Keratinocyte (primary cell): Measurements from ENCODE around the gene NCKAP5.

Experiments
- EZH2 ChIP-seq: IDR thresholded peaks from one replicate; pipeline ENCODE4 v1.6.1; 2012; ENCODE audit warnings: inconsistent platforms, mild to moderate bottlenecking, low read length, moderate library complexity
- TF ChIP-seq, protein P1 (sequence below), 3 experiments: IDR thresholded peaks in 1 of 3; conservative IDR thresholded peaks in 1 of 3; optimal IDR thresholded peaks in 1 of 3; 2 replicates in 2 of 3; 3 replicates in 1 of 3; pipeline versions ENCODE3 to v1.5.1; 2011; ENCODE audit warnings: low read length in 3 of 3, mild to moderate bottlenecking in 3 of 3, moderate library complexity in 2 of 3, control low read depth in 1 of 3, inconsistent platforms in 1 of 3; ENCODE audit not compliant: insufficient read depth in 2 of 3; ENCODE audit errors: extremely low read depth in 1 of 3

DNA sequence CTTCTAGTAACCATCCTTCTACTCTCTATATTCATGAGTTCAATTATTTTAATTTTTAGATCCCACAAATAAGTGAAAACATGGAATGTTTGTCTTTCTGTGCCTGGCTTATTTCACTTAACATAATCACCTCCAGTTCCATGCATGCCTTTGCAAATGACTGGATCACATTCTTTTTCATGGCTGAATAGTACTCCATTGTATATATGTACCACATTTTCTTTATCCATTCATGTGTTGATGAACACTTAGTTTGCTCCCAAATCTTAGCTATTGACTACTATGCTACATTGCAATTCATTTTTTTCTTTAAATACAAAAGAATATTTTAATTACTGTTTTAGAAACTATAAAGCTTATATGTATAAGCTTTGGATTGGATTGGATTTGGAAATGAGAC, 657.8 kb downstream of the NCKAP5 start:
- TF ChIP-seq, protein P1, sequence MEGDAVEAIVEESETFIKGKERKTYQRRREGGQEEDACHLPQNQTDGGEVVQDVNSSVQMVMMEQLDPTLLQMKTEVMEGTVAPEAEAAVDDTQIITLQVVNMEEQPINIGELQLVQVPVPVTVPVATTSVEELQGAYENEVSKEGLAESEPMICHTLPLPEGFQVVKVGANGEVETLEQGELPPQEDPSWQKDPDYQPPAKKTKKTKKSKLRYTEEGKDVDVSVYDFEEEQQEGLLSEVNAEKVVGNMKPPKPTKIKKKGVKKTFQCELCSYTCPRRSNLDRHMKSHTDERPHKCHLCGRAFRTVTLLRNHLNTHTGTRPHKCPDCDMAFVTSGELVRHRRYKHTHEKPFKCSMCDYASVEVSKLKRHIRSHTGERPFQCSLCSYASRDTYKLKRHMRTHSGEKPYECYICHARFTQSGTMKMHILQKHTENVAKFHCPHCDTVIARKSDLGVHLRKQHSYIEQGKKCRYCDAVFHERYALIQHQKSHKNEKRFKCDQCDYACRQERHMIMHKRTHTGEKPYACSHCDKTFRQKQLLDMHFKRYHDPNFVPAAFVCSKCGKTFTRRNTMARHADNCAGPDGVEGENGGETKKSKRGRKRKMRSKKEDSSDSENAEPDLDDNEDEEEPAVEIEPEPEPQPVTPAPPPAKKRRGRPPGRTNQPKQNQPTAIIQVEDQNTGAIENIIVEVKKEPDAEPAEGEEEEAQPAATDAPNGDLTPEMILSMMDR (optimal IDR thresholded peaks at IDR 0.05 in 1 of 3, IDR thresholded peaks at IDR 0.05 in 1 of 3, conservative IDR thresholded peaks at IDR 0.05 in 1 of 3; ENCODE audit: extremely low read depth in 1 of 3, insufficient read depth in 2 of 3, low read length in 3 of 3): no peak
- no peak for TF ChIP-seq EZH2
